Panc1 (cell line): ENCODE measurements around the gene ACACA. TPM values are rescaled to one million over a fixed set of nuclear protein-coding genes. Genes with fewer than 3 reads are reported as not detected.

Experiments
- ATAC-seq: fragments of 200-7000 bp; cut with Tn5 transposase; 2 replicates; pipeline ENCODE4 v1.9.1; 2020; ENCODE audit warnings: mild to moderate bottlenecking, moderate library complexity
- BruUV-seq: library from RNA; stranded (reverse); fragments of 400-500 nt; replicated peaks from 2 replicates; lab custom pipeline; 2021; lab: Mats Ljungman, UMichigan
- CTCF ChIA-PET: fragments of 300-600 bp; sonication (Branson Sonifier 250); formaldehyde crosslinking; loops from one replicate; lab custom pipeline; 2022; ENCODE audit warnings: antibody characterized with exemption; lab: Charles Lee
- POLR2A ChIA-PET: fragments of 300-600 bp; sonication (Branson Sonifier 250); formaldehyde crosslinking; loops from one replicate; lab custom pipeline; 2022; ENCODE audit warnings: antibody characterized with exemption; lab: Charles Lee
- DNase-seq: peaks from one replicate; pipeline ENCODE4 v3.0.0-alpha.2; 2010; ENCODE audit warnings: low read depth, low spot score
- H3K27ac ChIP-seq: 2 replicates; pipeline ENCODE4 v1.5.1; 2011; ENCODE audit warnings: mild to moderate bottlenecking, low read length, inconsistent platforms
- H3K27me3 ChIP-seq: fragments of 200-500 bp; sonication (Bioruptor generic); 2 replicates; pipeline ENCODE4 v1.6.0; 2014; ENCODE audit warnings: low read length, inconsistent platforms; ENCODE audit not compliant: control insufficient read depth, insufficient read depth
- H3K36me3 ChIP-seq: fragments of 200-500 bp; sonication (Bioruptor generic); 2 replicates; pipeline ENCODE4 v1.5.1; 2014; ENCODE audit warnings: inconsistent platforms, mild to moderate bottlenecking, low read length, moderate library complexity; ENCODE audit not compliant: control insufficient read depth, insufficient read depth
- H3K4me1 ChIP-seq: 2 replicates; pipeline ENCODE4 v1.5.1; 2011; ENCODE audit warnings: inconsistent platforms, mild to moderate bottlenecking, low read length, moderate library complexity; ENCODE audit not compliant: control insufficient read depth, insufficient read depth
- H3K4me3 ChIP-seq, 2 experiments: 2 replicates each; pipeline ENCODE4 v1.5.1; 2011 to 2012; ENCODE audit warnings: low read depth in 2 of 2, low read length in 2 of 2, mild to moderate bottlenecking in 2 of 2, inconsistent platforms in 1 of 2, moderate library complexity in 1 of 2
- H3K9me3 ChIP-seq: fragments of 200-500 bp; sonication (Bioruptor generic); 2 replicates; pipeline ENCODE4 v1.5.1; 2014; ENCODE audit warnings: low read depth, mild to moderate bottlenecking, inconsistent platforms, low read length, moderate library complexity; ENCODE audit not compliant: control insufficient read depth, insufficient read depth
- CTCF ChIP-seq: fragments of 450-650 bp; IDR thresholded peaks from 2 replicates; pipeline ENCODE4 v1.5.1; 2017; ENCODE audit warnings: mild to moderate bottlenecking
- POLR2AphosphoS5 ChIP-seq: IDR thresholded peaks from 2 replicates; pipeline ENCODE4 v1.6.1; 2012; ENCODE audit warnings: mild to moderate bottlenecking, low read depth, low read length, moderate library complexity
- REST ChIP-seq, 2 experiments: IDR thresholded peaks; 2 replicates each; pipeline ENCODE4 v1.6.1; 2011 to 2012; ENCODE audit warnings: low read depth in 2 of 2, control low read depth in 1 of 2, low read length in 1 of 2, mild to moderate bottlenecking in 1 of 2, moderate library complexity in 1 of 2; ENCODE audit not compliant: insufficient read depth in 1 of 2
- SIN3A ChIP-seq: IDR thresholded peaks from 2 replicates; pipeline ENCODE4 v1.6.1; 2012; ENCODE audit warnings: low read depth, mild to moderate bottlenecking, low read length, moderate library complexity, borderline replicate concordance; ENCODE audit not compliant: insufficient read depth
- TCF7L2 ChIP-seq: IDR thresholded peaks from 2 replicates; pipeline ENCODE4 v1.6.1; 2011; ENCODE audit warnings: mild to moderate bottlenecking, low read depth, low read length, inconsistent platforms
- in situ Hi-C: cut with HindIII; loops from 2 replicates; pipeline ENCODE4 v1.10.0; 2016; ENCODE audit warnings: low sequenced_read_pairs, low pct_unique_long_range_greater_than_20kb
- intact Hi-C: fragments of 100-400 bp; cut with micrococcal nuclease; formaldehyde crosslinking; loops from one replicate; pipeline ENCODE4 v1.10.0; 2022; ENCODE audit not compliant: unreplicated experiment
- total RNA-seq: library from RNA; stranded (reverse); gene quantifications from one replicate; pipeline ENCODE4 v1.2.1, GENCODE V29; 2021; ENCODE audit not compliant: unreplicated experiment

ACACA gene
- total RNA-seq, 1 experiment from 2014 or later, result 131 TPM

- ChIA-PET POLR2A (no interaction called here), CTCF (no interaction called here)
- intact Hi-C loops (no loop called here), in situ Hi-C loops (no loop called here)
- BruUV-seq, result no TSS peak
- Histone ChIP-seq H3K4me3 (no peak overlapping the region), H3K36me3 (peaks cover 7% of the 10 kb centered on the region; the same call in 1 of the 2 replicates), H3K4me1 (no peaks in the 10 kb centered on the region), H3K27me3 (no peaks in the 10 kb centered on the region), H3K27ac (no peak overlapping the region), H3K9me3 (no peaks in the 10 kb centered on the region)
- ATAC-seq (no peak), DNase-seq (no peak)
- TF ChIP-seq CTCF, result no peak
- TF ChIP-seq TCF7L2, result no peak
- no peak for TF ChIP-seq SIN3A
- TF ChIP-seq POLR2AphosphoS5, result no peak
- no peak for TF ChIP-seq REST (IDR thresholded peaks at IDR 0.05; ENCODE audit: insufficient read depth in 1 of 2, low read depth in 2 of 2, low read length in 1 of 2)
Measured at GRCh38 chr17:37429453-37429852, 22.8 kb upstream of the ACACA start.

GRCh38 chr17:37429039-37429438, 22.4 kb upstream of the ACACA start:
- ChIA-PET CTCF (no interaction called here), POLR2A (no interaction called here)
- Histone ChIP-seq H3K36me3 (peaks cover 7% of the 10 kb centered on the region; the same call in 1 of the 2 replicates), H3K4me3 (no peak overlapping the region), H3K27ac (no peak overlapping the region), H3K4me1 (no peaks in the 10 kb centered on the region), H3K27me3 (no peaks in the 10 kb centered on the region), H3K9me3 (no peaks in the 10 kb centered on the region)
- intact Hi-C loops, result no loop called here
- DNase-seq (no peak), ATAC-seq (no peak)
- no TSS peak for BruUV-seq
- in situ Hi-C loops, result no loop called here
- no peak for TF ChIP-seq POLR2AphosphoS5

GRCh38 chr17:37425268-37425667, 18.6 kb upstream of the ACACA start:
- no peak for DNase-seq
- in situ Hi-C loops (no loop called here), intact Hi-C loops (no loop called here)
- no peak overlapping the region for H3K4me3 ChIP-seq
- CTCF ChIA-PET, result no interaction called here
- H3K36me3 ChIP-seq, result peaks cover 7% of the 10 kb centered on the region; the same call in 1 of the 2 replicates
- TF ChIP-seq CTCF (no peak), SIN3A (no peak), TCF7L2 (no peak), REST (IDR thresholded peaks at IDR 0.05; ENCODE audit: insufficient read depth in 1 of 2, low read depth in 2 of 2, low read length in 1 of 2) (no peak), POLR2AphosphoS5 (no peak)
- H3K27me3 ChIP-seq, result no peaks in the 10 kb centered on the region
- no peak for ATAC-seq
- POLR2A ChIA-PET, result interaction anchor here (0.7 kb wide), 1 partner anchor 93 kb away, joined by 15 read pairs; no protein-coding TSS in a partner anchor
- H3K9me3 ChIP-seq, result no peaks in the 10 kb centered on the region
- no TSS peak for BruUV-seq
- no peak overlapping the region for H3K27ac ChIP-seq
- no peaks in the 10 kb centered on the region for H3K4me1 ChIP-seq
